ENCODE measurements around the gene SF3B5.
"Not testable (repeated sequence)": the region's sequence is repeated elsewhere in the genome, so short reads cannot be mapped to it uniquely, and the experiment has no call there.

The SF3B5 gene

GRCh38 chr6:144065213-144065660 is 30.1 kb downstream of the SF3B5 start:
- in situ Hi-C loops (cut with MboI; ENCODE audit: low sequenced_read_pairs) = no loop called here

GRCh38 chr6:144064402-144065212 is 30.8 kb downstream of the SF3B5 start:
- in situ Hi-C loops (cut with MboI; ENCODE audit: low sequenced_read_pairs) = no loop called here

GRCh38 chr6:144063744-144064401 is 31.5 kb downstream of the SF3B5 start:
- in situ Hi-C loops (cut with MboI; ENCODE audit: low sequenced_read_pairs) = no loop called here

GRCh38 chr6:144063246-144063743 is 32.1 kb downstream of the SF3B5 start:
- in situ Hi-C loops (cut with MboI; ENCODE audit: low sequenced_read_pairs) = no loop called here

- in situ Hi-C loops (cut with MboI; ENCODE audit: low sequenced_read_pairs) = no loop called here
These were observed 32.6 kb downstream of the SF3B5 start for GRCh38 chr6:144062786-144063185.

GRCh38 chr6:144059139-144059538 is 36.2 kb downstream of the SF3B5 start:
- in situ Hi-C loops (cut with MboI; ENCODE audit: low sequenced_read_pairs) = no loop called here

- in situ Hi-C loops (cut with MboI; ENCODE audit: low sequenced_read_pairs) = no loop called here
These were observed 40.0 kb downstream of the SF3B5 start for GRCh38 chr6:144055121-144055931.

- in situ Hi-C loops (cut with MboI; ENCODE audit: low sequenced_read_pairs) = no loop called here
These were observed 41.8 kb downstream of the SF3B5 start for GRCh38 chr6:144053601-144054000.

- in situ Hi-C loops (cut with MboI; ENCODE audit: low sequenced_read_pairs) = no loop called here
These were observed 42.9 kb downstream of the SF3B5 start for GRCh38 chr6:144052488-144052887.

GRCh38 chr6:144049386-144049785 is 46.0 kb downstream of the SF3B5 start:
- in situ Hi-C loops (cut with MboI; ENCODE audit: low sequenced_read_pairs) = no loop called here

- in situ Hi-C loops (cut with MboI; ENCODE audit: low sequenced_read_pairs) = no loop called here
These were observed 47.7 kb downstream of the SF3B5 start for GRCh38 chr6:144047688-144048087.

GRCh38 chr6:144046672-144047071 is 48.7 kb downstream of the SF3B5 start:
- in situ Hi-C loops (cut with MboI; ENCODE audit: low sequenced_read_pairs) = not testable (repeated sequence)

- in situ Hi-C loops (cut with MboI; ENCODE audit: low sequenced_read_pairs) = not testable (repeated sequence)
These were observed 50.4 kb downstream of the SF3B5 start for GRCh38 chr6:144044989-144045388.
